HG02870 (cell line): ENCODE measurements around the gene CCDC88B.

Source experiments
- ATAC-seq: cut with Tn5 transposase; IDR thresholded peaks from one replicate; pipeline ENCODE4 v1.9.1; 2021; ENCODE audit warnings: mild to moderate bottlenecking, moderate library complexity; ENCODE audit not compliant: unreplicated experiment

CCDC88B gene

GRCh38 chr11:64357904-64358535 is 18.0 kb downstream of the CCDC88B start:
- ATAC-seq: no peak

- ATAC-seq: no peak
Measured at GRCh38 chr11:64358536-64358906, 18.5 kb downstream of the CCDC88B start.

- ATAC-seq: no peak
Measured at GRCh38 chr11:64358907-64359711, 19.1 kb downstream of the CCDC88B start, which contains the start of gene RPS6KA4. TSS of gene RPS6KA4 (plus strand) at chr11:64359162. CDS start at chr11:64359236, 74 bp downstream.

GRCh38 chr11:64359712-64360445 is 19.9 kb downstream of the CCDC88B start:
- no peak for ATAC-seq

- no peak for ATAC-seq
Measured at GRCh38 chr11:64360448-64360921, 20.5 kb downstream of the CCDC88B start.

- ATAC-seq: no peak
Measured at GRCh38 chr11:64361659-64362058, 21.7 kb downstream of the CCDC88B start.

GRCh38 chr11:64362339-64362738 is 22.3 kb downstream of the CCDC88B start:
- ATAC-seq: no peak

- no peak for ATAC-seq
Measured at GRCh38 chr11:64364435-64364834, 24.4 kb downstream of the CCDC88B start.

GRCh38 chr11:64364911-64365310 is 24.9 kb downstream of the CCDC88B start:
- ATAC-seq: no peak

- no peak for ATAC-seq
Measured at GRCh38 chr11:64366751-64367150, 26.7 kb downstream of the CCDC88B start.

- ATAC-seq: no peak
Measured at GRCh38 chr11:64367931-64368672, 28.1 kb downstream of the CCDC88B start.

GRCh38 chr11:64368673-64369074 is 28.7 kb downstream of the CCDC88B start:
- ATAC-seq: no peak

- no peak for ATAC-seq
Measured at GRCh38 chr11:64369440-64370421, 29.7 kb downstream of the CCDC88B start.

GRCh38 chr11:64371201-64371600 is 31.2 kb downstream of the CCDC88B start:
- no peak for ATAC-seq

- no peak for ATAC-seq
Measured at GRCh38 chr11:64372021-64372420, 32.0 kb downstream of the CCDC88B start.

GRCh38 chr11:64372802-64373597 is 33.0 kb downstream of the CCDC88B start:
- no peak for ATAC-seq

GRCh38 chr11:64373598-64373974 is 33.6 kb downstream of the CCDC88B start:
- ATAC-seq: no peak

GRCh38 chr11:64376071-64376470 is 36.1 kb downstream of the CCDC88B start:
- ATAC-seq: no peak

- no peak for ATAC-seq
Measured at GRCh38 chr11:64378335-64378880, 38.4 kb downstream of the CCDC88B start.
